ENCODE data around the gene RNF17.

RNF17 gene

DNA sequence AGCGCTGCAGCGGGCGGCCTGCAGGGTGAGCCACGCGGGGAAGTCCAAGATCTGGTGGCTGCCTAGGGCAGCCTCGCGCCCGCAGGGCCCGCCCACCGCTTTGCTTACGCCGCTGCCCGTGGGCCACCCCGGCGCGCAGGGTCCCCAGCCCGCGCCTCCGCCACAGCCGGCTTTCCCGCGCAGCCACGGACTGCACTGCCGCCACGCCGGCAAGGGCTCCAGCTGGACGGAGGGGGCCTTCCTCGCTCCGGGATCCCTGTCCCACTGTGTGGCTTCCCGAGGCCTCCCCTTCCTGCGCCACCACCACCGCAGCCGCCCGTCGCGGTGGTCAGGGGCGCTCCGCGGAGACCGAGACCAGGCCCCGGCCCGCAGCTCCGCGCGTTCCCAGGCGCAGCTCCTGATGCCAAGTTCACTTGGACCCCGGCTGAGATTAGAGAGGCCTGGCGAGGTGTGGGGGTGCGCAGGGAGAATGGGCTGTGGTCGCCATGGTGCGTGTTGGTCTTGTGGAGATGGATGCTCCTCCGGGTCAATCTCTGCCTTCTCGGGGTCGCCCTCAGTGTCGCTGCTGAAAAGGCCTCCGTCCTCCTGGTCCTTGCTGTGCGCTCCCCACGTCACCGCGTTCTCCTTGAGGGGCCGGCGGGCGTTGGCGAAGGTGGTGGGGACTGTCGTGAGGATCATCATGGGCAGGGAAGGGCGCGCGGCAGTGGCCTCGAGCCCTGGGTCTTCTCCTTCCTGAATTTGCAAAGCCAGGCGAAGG lies 17.9 kb upstream of the RNF17 start:
- peaks cover 83% of the 10 kb centered on the region for H3K27me3 ChIP-seq

GRCh38 chr13:24746618-24747247 lies 17.2 kb upstream of the RNF17 start:
- Histone ChIP-seq H3K36me3 (no peaks in the 10 kb centered on the region), H3K9me3 (no peaks in the 10 kb centered on the region), H3K4me1 (ENCODE audit: control insufficient read depth in 1 of 2, insufficient read depth in 1 of 2, low read depth in 1 of 2, low read length in 1 of 2) (peaks cover 13 to 14% of the 10 kb centered on the region in 2 experiments), H3K27me3 (peaks cover 85% of the 10 kb centered on the region), H3K27ac (no peak overlapping the region), H3K4me3 (ENCODE audit: low read depth in 1 of 2, low read length in 1 of 2) (no peak overlapping the region)
- TF ChIP-seq CTCF (IDR thresholded peaks at IDR 0.05), result no peak

More for the DNA sequence above, 17.9 kb upstream of the RNF17 start:
- no peak for TF ChIP-seq CTCF (IDR thresholded peaks at IDR 0.05)
- H3K4me3 ChIP-seq (ENCODE audit: low read depth in 1 of 2, low read length in 1 of 2), result no peak overlapping the region
- no peaks in the 10 kb centered on the region for H3K9me3 ChIP-seq
- no peak overlapping the region for H3K27ac ChIP-seq
- H3K4me1 ChIP-seq (ENCODE audit: control insufficient read depth in 1 of 2, insufficient read depth in 1 of 2, low read depth in 1 of 2, low read length in 1 of 2), result peaks cover 13 to 14% of the 10 kb centered on the region in 2 experiments
- H3K36me3 ChIP-seq, result no peaks in the 10 kb centered on the region

DNA sequence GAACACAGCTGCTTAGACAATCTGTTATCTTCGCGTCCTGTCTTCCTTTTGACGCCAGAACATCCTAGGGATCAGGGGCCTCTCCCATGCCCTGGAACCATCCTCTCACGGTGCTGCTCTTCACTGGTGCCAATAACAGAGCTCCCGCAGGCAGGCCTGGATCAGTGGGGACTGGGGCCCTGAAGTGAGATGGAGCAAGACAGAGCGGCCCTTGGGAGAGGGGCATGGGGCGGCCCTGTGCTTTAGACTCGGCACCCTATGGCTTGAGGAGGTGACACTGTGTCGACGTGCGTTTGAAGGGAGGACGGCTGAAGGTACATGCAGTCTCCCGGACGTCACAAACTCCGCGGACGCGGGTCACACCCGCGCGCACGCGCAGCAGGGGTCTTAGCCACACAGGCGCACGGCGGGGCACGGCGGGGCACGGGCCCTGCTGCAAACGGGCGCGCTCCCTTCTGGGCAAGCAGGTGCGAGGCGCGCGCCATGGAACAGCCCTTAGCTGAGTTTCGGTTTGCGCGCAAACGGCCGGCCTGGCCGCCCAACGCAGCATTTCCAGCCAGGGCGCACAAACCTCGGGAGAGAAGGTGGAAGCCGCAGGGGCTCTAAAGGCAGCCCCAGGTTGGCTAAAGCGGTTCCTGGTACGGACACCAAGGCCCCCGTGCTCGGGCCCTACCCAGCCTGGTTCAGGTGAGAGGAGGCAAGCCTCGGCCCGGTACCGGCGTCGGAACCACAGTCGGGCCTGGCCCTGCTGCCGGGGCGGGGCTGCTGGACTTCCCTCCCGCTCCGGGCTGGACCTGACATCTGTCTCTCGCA lies 16.5 kb upstream of the RNF17 start:
- H3K27me3 ChIP-seq, result peaks cover 92% of the 10 kb centered on the region
- H3K9me3 ChIP-seq, result no peaks in the 10 kb centered on the region
- no peaks in the 10 kb centered on the region for H3K36me3 ChIP-seq
- peaks cover 13 to 14% of the 10 kb centered on the region in 2 experiments for H3K4me1 ChIP-seq (ENCODE audit: control insufficient read depth in 1 of 2, insufficient read depth in 1 of 2, low read depth in 1 of 2, low read length in 1 of 2)
- H3K4me3 ChIP-seq (ENCODE audit: low read depth in 1 of 2, low read length in 1 of 2), result no peak overlapping the region
- no peak for TF ChIP-seq CTCF (IDR thresholded peaks at IDR 0.05)
- no peak overlapping the region for H3K27ac ChIP-seq

DNA sequence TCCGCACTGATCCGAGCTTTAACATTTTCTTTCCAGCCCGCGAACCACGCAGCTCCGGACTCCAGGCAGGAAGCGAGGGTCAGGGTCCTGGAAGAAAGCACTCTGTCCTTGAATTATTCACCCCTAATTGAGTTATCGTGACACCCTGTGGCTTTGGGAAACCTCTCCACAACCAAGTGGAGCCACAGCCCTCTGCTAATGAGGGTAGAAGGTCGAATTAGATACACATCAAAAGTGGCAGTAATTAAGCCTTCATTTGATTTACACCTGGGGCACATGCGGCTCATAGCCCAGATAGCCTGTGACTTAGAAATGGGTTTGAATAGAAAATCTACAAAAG lies 15.9 kb upstream of the RNF17 start:
- H3K27me3 ChIP-seq, result peaks cover 93% of the 10 kb centered on the region
- H3K9me3 ChIP-seq, result no peaks in the 10 kb centered on the region
- H3K27ac ChIP-seq, result no peak overlapping the region
- H3K4me3 ChIP-seq (ENCODE audit: low read depth in 1 of 2, low read length in 1 of 2), result no peak overlapping the region
- peaks cover 13 to 14% of the 10 kb centered on the region in 2 experiments for H3K4me1 ChIP-seq (ENCODE audit: control insufficient read depth in 1 of 2, insufficient read depth in 1 of 2, low read depth in 1 of 2, low read length in 1 of 2)
- no peaks in the 10 kb centered on the region for H3K36me3 ChIP-seq
- TF ChIP-seq CTCF (IDR thresholded peaks at IDR 0.05), result no peak

- TF ChIP-seq CTCF (IDR thresholded peaks at IDR 0.05), result no peak
- H3K36me3 ChIP-seq, result no peaks in the 10 kb centered on the region
- no peaks in the 10 kb centered on the region for H3K9me3 ChIP-seq
- H3K27ac ChIP-seq, result no peak overlapping the region
- no peaks in the 10 kb centered on the region for H3K4me1 ChIP-seq (ENCODE audit: control insufficient read depth in 1 of 2, insufficient read depth in 1 of 2, low read depth in 1 of 2, low read length in 1 of 2)
- H3K27me3 ChIP-seq, result peaks cover 22% of the 10 kb centered on the region
- no peak overlapping the region for H3K4me3 ChIP-seq (ENCODE audit: low read depth in 1 of 2, low read length in 1 of 2)
These were observed 4.8 kb upstream of the RNF17 start for GRCh38 chr13:24759197-24759596.

All from neutrophil (primary cell).